Colonic mucosa (tissue), 4 donors: ENCODE measurements around the gene ADARB2. TPM values are rescaled to one million over a fixed set of nuclear protein-coding genes. Genes with fewer than 3 reads are reported as not detected.

ENCODE experiments used
- DNase-seq: peaks from one replicate; pipeline ENCODE4 v3.0.0-alpha.2; 2020
- H3K27ac ChIP-seq: fragments of 200-600 bp; one replicate; pipeline ENCODE4 v1.8.0; 2021
- H3K27me3 ChIP-seq: fragments of 200-600 bp; one replicate; pipeline ENCODE4 v1.8.0; 2021
- H3K36me3 ChIP-seq: fragments of 200-600 bp; one replicate; pipeline ENCODE4 v1.8.0; 2021
- H3K4me1 ChIP-seq: fragments of 200-600 bp; one replicate; pipeline ENCODE4 v1.8.0; 2021; ENCODE audit warnings: mild to moderate bottlenecking
- H3K4me3 ChIP-seq: fragments of 200-600 bp; one replicate; pipeline ENCODE4 v1.8.0; 2021
- H3K9ac ChIP-seq, 2 donors: one replicate each; pipeline ENCODE4 v1.7.0; 2013; ENCODE audit warnings: control low read depth in 2 of 2, low read depth in 2 of 2, low read length in 2 of 2
- H3K9me3 ChIP-seq: fragments of 200-600 bp; one replicate; pipeline ENCODE4 v1.8.0; 2021
- intact Hi-C: fragments of 100-400 bp; cut with DNase I; formaldehyde crosslinking; loops from one replicate; pipeline ENCODE4 v1.14.1; 2022
- total RNA-seq, 2 donors: library from RNA; stranded (reverse); fragmentation: NEBNext Ultra II Directional in 1 of 2; extraction: Animal tissue kit (Norgen Biotek cat#: 25700) in 1 of 2; gene quantifications; one replicate each; pipeline ENCODE4 v1.2.1, GENCODE V29; 2021
- TF ChIP-seq, protein P1 (sequence below): fragments of 200-600 bp; IDR thresholded peaks from one replicate; pipeline ENCODE4 v1.8.0; 2022; ENCODE audit warnings: antibody characterized with exemption, mild to moderate bottlenecking
- donor health status: healthy.
- donor health status: DM: no; HTN: no; CAD: no.
- donor health status: DM: no; HTN: no; CAD: no.

The ADARB2 gene
- total RNA-seq, 2 donors from 2014 or later = 0.19 TPM; not detected in 1

GRCh38 chr10:1154531-1155295 lies 582.6 kb downstream of the ADARB2 start:
- H3K9me3 ChIP-seq = no peaks in the 10 kb centered on the region
- H3K9ac ChIP-seq = no peak overlapping the region
- H3K4me1 ChIP-seq = no peaks in the 10 kb centered on the region
- TF ChIP-seq, protein P1, sequence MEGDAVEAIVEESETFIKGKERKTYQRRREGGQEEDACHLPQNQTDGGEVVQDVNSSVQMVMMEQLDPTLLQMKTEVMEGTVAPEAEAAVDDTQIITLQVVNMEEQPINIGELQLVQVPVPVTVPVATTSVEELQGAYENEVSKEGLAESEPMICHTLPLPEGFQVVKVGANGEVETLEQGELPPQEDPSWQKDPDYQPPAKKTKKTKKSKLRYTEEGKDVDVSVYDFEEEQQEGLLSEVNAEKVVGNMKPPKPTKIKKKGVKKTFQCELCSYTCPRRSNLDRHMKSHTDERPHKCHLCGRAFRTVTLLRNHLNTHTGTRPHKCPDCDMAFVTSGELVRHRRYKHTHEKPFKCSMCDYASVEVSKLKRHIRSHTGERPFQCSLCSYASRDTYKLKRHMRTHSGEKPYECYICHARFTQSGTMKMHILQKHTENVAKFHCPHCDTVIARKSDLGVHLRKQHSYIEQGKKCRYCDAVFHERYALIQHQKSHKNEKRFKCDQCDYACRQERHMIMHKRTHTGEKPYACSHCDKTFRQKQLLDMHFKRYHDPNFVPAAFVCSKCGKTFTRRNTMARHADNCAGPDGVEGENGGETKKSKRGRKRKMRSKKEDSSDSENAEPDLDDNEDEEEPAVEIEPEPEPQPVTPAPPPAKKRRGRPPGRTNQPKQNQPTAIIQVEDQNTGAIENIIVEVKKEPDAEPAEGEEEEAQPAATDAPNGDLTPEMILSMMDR = no peak
- H3K27me3 ChIP-seq = no peaks in the 10 kb centered on the region
- H3K4me3 ChIP-seq = no peak overlapping the region
- H3K27ac ChIP-seq = no peak overlapping the region
- H3K36me3 ChIP-seq = no peaks in the 10 kb centered on the region
- intact Hi-C loops = no loop called here
- DNase-seq = peak; percentile 10

DNA sequence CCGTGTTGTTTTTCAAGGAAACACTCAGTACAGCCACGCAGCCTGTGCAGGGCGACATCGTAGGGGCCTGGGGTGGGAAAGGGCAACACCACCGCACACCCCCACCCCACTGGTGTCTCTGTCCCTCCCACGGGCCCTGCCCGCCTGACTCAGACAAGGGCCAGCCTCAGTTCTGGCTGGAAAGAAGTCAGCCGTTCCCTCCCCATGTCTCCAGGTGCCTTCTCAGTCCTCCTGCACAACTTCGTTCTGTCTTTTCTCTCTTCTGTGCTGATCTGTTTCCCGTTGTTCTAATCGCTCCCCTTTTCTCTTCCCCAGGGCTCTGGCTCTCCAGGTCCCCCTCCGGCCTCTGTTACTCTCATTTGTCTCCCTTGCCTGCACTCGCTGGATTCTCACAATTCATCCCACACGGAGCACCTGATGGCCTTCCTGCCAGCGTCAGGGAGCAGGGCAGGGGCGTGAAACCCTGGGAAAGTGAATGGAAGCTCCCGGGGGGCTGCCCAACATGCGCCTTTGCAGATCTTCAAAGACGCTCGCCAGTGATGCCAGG lies 583.4 kb downstream of the ADARB2 start:
- H3K4me1 ChIP-seq = no peaks in the 10 kb centered on the region
- no peak overlapping the region for H3K4me3 ChIP-seq
- intact Hi-C loops = no loop called here
- no peaks in the 10 kb centered on the region for H3K36me3 ChIP-seq
- no peaks in the 10 kb centered on the region for H3K27me3 ChIP-seq
- H3K9ac ChIP-seq = no peak overlapping the region
- no peak overlapping the region for H3K27ac ChIP-seq
- peak; percentile 2 for DNase-seq
- no peaks in the 10 kb centered on the region for H3K9me3 ChIP-seq
- TF ChIP-seq, protein P1 = no peak

DNA sequence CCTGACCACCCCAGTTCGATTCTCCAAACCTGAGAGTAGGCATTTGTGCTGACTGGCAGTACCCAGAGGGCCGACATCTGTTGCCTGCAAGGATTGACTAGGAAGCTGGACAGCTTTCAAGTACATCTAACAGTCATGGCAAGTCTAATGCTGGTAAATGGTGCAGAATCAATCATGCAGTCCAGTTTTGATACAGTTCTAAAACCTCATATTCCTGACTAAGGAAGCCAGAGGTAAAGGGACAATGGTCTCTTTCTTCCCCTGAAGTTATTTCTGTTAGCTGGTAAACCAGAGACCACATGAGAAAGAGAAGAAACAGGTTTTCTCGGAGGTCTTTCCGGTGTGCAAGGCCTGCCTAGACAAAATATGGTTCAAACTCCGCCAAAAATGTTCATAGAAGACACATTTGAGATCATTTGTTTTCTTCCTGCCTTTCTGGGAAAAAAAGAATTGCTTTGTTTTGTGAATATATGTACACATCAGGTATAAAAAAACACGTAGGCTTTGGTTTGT lies 584.0 kb downstream of the ADARB2 start:
- TF ChIP-seq, protein P1 = no peak
- intact Hi-C loops = no loop called here

GRCh38 chr10:1152386-1153250 lies 584.7 kb downstream of the ADARB2 start:
- intact Hi-C loops = no loop called here
- DNase-seq = peak; percentile 12
- Histone ChIP-seq H3K9me3 (no peaks in the 10 kb centered on the region), H3K4me3 (no peak overlapping the region), H3K27me3 (no peaks in the 10 kb centered on the region), H3K36me3 (no peaks in the 10 kb centered on the region), H3K4me1 (no peaks in the 10 kb centered on the region), H3K9ac (no peak overlapping the region), H3K27ac (no peak overlapping the region)
- TF ChIP-seq, protein P1 = no peak

More for the DNA sequence above, 584.0 kb downstream of the ADARB2 start:
- H3K4me3 ChIP-seq = no peak overlapping the region
- no peaks in the 10 kb centered on the region for H3K27me3 ChIP-seq
- no peaks in the 10 kb centered on the region for H3K36me3 ChIP-seq
- no peaks in the 10 kb centered on the region for H3K9me3 ChIP-seq
- no peak overlapping the region for H3K9ac ChIP-seq
- DNase-seq = no peak
- H3K4me1 ChIP-seq = no peaks in the 10 kb centered on the region
- no peak overlapping the region for H3K27ac ChIP-seq
